WERI-Rb-1 (cell line): Measurements from ENCODE around the gene SLC46A1.

Experiments
- DNase-seq: peaks from one replicate; pipeline ENCODE4 v3.0.0-alpha.2; 2020
- H3K27ac ChIP-seq: fragments of 250-450 bp; sonication (Bioruptor Pico); 2 replicates; pipeline ENCODE4 v1.5.1; 2020; ENCODE audit warnings: mild to moderate bottlenecking, moderate library complexity
- H3K27me3 ChIP-seq: fragments of 250-450 bp; sonication (Bioruptor Pico); 2 replicates; pipeline ENCODE4 v1.5.1; 2021; ENCODE audit warnings: mild to moderate bottlenecking, low read depth, moderate library complexity; ENCODE audit not compliant: insufficient read depth, severe bottlenecking
- H3K36me3 ChIP-seq: fragments of 250-450 bp; sonication (Bioruptor Pico); 2 replicates; pipeline ENCODE4 v1.5.1; 2020; ENCODE audit warnings: mild to moderate bottlenecking, moderate library complexity
- H3K4me3 ChIP-seq: 2 replicates; pipeline ENCODE4 v1.5.1; 2011; ENCODE audit warnings: low read depth, mild to moderate bottlenecking, control low read depth, low read length
- H3K9me3 ChIP-seq: fragments of 250-450 bp; sonication (Bioruptor Pico); 2 replicates; pipeline ENCODE4 v1.5.1; 2021; ENCODE audit warnings: mild to moderate bottlenecking, moderate library complexity; ENCODE audit not compliant: severe bottlenecking
- TF ChIP-seq, protein P1 (sequence below): IDR thresholded peaks from 2 replicates; pipeline ENCODE4 v1.5.1; 2011; ENCODE audit warnings: low read depth, mild to moderate bottlenecking, control low read depth, inconsistent platforms, low read length

SLC46A1 gene

DNA sequence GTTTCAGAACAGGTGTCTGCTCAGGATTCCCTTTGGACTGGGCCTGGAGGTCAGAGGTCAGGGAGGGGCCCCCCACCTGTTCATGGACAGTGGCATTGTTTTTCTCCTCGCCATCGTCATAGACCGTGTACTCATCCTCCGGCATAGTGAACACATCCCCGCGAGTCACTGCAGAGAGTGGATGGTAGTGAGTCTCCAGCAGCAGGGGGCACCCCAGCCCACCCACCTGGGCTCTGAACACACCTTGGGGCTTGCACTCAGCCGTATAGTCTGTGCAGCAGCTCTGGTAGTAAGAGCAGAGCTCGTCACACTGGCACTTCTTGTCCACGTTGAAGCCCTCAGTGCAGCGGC is 36.4 kb downstream of the SLC46A1 start:
- Histone ChIP-seq H3K4me3 (no peak overlapping the region; the same call in 1 of the 2 replicates), H3K9me3 (no peaks in the 10 kb centered on the region), H3K27me3 (no peaks in the 10 kb centered on the region), H3K36me3 (peaks cover 12% of the 10 kb centered on the region), H3K27ac (peak overlapping the region; percentile 80)
- TF ChIP-seq, protein P1, sequence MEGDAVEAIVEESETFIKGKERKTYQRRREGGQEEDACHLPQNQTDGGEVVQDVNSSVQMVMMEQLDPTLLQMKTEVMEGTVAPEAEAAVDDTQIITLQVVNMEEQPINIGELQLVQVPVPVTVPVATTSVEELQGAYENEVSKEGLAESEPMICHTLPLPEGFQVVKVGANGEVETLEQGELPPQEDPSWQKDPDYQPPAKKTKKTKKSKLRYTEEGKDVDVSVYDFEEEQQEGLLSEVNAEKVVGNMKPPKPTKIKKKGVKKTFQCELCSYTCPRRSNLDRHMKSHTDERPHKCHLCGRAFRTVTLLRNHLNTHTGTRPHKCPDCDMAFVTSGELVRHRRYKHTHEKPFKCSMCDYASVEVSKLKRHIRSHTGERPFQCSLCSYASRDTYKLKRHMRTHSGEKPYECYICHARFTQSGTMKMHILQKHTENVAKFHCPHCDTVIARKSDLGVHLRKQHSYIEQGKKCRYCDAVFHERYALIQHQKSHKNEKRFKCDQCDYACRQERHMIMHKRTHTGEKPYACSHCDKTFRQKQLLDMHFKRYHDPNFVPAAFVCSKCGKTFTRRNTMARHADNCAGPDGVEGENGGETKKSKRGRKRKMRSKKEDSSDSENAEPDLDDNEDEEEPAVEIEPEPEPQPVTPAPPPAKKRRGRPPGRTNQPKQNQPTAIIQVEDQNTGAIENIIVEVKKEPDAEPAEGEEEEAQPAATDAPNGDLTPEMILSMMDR, result peak; percentile 38
- peak; percentile 38 for DNase-seq

DNA sequence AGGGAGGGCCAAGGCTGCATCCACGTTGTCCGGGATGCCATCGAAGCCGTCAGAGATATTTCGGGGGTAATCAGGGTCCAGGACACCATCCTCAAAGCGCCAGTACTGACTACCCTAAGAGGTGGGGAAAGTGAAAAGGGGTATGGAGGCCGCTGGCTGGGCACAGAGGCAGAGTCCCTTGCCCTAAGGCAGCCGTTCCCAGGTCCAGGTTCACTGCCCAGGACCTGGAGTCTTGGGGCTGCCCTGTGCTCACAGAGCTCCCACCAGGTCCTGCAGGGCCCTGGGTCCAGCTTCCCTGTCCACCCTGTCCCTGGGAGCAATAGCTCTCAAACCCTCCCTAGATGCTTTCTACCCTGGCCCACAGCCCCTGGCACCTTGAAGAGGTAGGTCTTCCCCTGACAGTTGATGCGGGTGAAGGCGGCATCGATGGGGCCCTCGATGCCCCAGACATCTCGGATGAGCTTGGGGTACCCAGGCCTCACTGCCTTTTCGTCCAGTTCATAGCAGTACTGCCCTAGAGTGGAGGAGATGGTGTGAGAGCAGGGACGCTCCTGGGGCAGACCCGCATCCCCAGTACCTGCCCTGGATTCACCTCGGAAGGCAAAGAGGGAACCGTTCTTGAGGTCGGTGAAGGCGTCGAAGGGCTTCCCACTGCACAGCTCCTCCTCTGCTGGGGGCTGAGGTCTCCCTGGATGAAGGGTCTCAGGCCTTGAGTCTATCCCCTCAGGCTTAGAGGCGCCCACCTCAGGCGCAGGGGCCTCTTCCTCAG is 36.9 kb downstream of the SLC46A1 start:
- TF ChIP-seq, protein P1, result no peak
- Histone ChIP-seq H3K9me3 (no peaks in the 10 kb centered on the region), H3K36me3 (peaks cover 14% of the 10 kb centered on the region), H3K27me3 (no peaks in the 10 kb centered on the region), H3K27ac (peak overlapping the region; percentile 80), H3K4me3 (no peak overlapping the region)
- no peak for DNase-seq

DNA sequence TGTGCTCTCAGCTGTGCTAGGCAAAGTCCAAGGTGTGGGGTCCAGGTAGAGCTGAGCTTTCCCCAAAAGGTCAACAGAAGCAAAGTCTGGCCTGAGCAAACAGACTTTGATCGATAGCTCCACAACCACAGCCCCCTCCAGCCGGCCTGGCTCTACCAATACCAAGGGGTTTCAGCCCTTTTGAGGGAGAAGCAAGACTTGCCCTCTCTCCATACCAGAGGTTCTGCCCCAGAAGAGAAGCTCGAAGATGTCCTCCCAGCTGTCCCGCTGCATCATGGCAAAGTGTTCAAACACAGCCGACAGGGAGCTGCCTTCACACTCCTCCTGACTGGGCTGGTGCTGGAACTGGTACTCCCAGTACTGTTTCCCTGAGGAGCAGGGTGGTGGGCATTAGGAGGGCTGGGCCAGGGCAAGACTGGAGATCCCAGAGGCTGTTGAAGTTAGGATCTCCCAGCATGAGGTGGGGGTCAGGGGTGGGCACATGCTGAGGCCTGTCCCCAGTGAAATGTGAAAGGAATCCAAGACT is 37.6 kb downstream of the SLC46A1 start:
- no peak overlapping the region for H3K4me3 ChIP-seq
- peaks cover 9% of the 10 kb centered on the region for H3K36me3 ChIP-seq
- DNase-seq, result no peak
- no peak overlapping the region for H3K27ac ChIP-seq
- TF ChIP-seq, protein P1, result no peak
- no peaks in the 10 kb centered on the region for H3K27me3 ChIP-seq
- no peaks in the 10 kb centered on the region for H3K9me3 ChIP-seq

DNA sequence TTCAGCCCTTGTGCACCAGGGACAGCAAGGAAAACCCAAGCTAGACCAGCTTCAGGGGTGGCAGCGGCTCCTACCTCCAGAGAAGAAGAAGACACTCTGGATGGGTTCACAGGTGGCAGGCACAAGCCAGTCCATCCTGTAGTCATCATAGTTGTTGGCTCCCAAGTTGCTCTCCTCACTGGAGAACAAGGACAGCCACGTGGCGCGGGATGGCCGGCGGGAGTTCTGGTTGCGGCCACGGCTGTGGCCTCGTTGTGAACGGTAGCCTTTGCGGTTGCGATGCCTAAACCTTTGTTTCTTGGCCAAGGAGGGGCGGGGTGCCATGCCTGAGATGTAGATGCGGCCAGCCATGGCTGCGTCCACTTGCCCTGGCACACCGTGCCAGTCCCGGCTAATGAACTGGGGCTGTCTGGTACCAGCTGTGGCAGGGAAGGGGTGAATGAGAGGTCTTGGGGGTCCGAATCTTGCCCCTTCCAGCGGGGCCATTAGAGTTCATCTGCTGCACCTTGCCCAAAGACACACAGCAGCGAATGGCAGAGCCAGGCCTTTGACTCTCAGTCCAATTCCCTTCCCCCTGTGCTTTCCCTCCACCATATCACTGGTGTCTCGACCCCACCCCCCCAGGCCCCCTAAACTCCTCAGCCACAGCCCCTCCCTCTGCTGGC is 38.2 kb downstream of the SLC46A1 start:
- no peak for DNase-seq
- TF ChIP-seq, protein P1, result no peak
- no peaks in the 10 kb centered on the region for H3K27me3 ChIP-seq
- no peak overlapping the region for H3K4me3 ChIP-seq
- no peak overlapping the region for H3K27ac ChIP-seq
- H3K9me3 ChIP-seq, result no peaks in the 10 kb centered on the region
- peaks cover 5% of the 10 kb centered on the region; the same call in 1 of the 2 replicates for H3K36me3 ChIP-seq

DNA sequence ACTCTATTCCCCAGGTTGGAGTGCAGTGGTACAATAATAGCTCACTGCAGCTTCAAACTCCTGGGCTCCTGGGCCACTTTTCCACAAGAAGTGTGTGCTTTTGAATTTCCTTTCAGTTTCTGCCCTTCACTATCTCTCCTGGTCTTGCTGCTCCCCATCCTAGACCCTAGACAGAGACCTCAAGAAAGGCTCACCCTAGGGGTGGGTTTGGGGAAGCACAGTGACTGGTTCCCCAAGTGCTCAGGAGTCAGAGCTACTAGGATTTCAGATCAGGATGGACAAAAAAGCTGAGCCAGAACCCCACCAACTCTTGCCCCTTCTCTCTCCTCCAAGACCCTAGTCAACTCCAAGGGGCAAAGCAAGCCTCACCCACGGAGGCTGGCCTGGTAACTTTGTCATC is 39.4 kb downstream of the SLC46A1 start:
- H3K9me3 ChIP-seq, result no peaks in the 10 kb centered on the region
- no peak for DNase-seq
- TF ChIP-seq, protein P1, result peak; percentile 36
- peaks cover 7% of the 10 kb centered on the region for H3K36me3 ChIP-seq
- no peak overlapping the region for H3K4me3 ChIP-seq
- H3K27ac ChIP-seq, result peak overlapping the region; percentile 83
- no peaks in the 10 kb centered on the region for H3K27me3 ChIP-seq
